ENCODE data around the gene GP1BA.

The GP1BA gene

GRCh38 chr17:4950746-4951204, 18.7 kb downstream of the GP1BA start, which contains the start of gene ENO3:
ENO3 (plus strand) TSS chr17:4951119; CDS start chr17:4951830, 711 bp downstream.
- no peak for DNase-seq (ENCODE audit: low read depth)

- no peak for DNase-seq (ENCODE audit: low read depth)
Observed at GRCh38 chr17:4951486-4951885, 19.4 kb downstream of the GP1BA start.

GRCh38 chr17:4953451-4953961, 21.4 kb downstream of the GP1BA start:
- no peak for DNase-seq (ENCODE audit: low read depth)

- DNase-seq (ENCODE audit: low read depth) = no peak
Observed at GRCh38 chr17:4955091-4955490, 23.0 kb downstream of the GP1BA start.

DNA sequence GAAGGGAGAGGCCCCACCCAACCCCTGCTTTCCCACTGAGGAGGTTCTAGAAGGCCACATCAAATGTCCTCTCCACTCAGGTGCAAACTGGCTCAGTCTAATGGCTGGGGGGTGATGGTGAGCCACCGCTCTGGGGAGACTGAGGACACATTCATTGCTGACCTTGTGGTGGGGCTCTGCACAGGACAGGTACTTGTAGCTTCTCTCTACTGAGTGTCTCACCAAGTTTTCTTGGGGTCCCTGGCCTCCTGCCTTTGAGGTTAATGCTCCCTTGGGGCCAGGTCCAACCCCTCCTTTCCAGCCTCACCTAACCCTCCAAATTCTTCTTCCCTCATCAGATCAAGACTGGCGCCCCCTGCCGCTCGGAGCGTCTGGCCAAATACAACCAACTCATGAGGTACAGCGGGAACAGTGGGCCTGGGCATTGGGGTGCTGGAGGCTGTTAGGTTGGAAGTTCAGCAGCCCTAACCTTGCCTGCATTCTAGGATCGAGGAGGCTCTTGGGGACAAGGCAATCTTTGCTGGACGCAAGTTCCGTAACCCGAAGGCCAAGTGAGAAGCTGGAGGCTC, 24.5 kb downstream of the GP1BA start:
- DNase-seq (ENCODE audit: low read depth) = no peak

DNA sequence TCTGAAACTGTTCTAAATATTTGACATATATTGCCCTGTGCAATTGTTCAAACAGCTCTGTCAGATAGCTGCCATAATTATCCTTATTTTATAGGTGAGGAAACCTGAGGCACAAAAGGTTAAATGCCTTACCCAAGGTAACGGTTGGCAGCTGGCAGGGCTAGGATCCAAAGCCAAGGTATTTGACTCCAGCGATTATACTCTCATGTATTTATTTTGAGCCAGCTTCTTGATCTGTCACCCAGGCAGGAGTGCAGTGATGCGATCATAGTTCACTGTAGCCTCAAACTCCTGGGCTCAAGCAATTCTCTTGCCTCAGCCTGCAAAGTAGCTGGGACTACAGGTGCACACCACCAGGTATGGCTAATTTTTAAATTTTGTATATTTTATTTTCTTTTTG, 26.0 kb downstream of the GP1BA start:
- DNase-seq (ENCODE audit: low read depth) = no peak

- no peak for DNase-seq (ENCODE audit: low read depth)
Observed at GRCh38 chr17:4959261-4959965, 27.3 kb downstream of the GP1BA start.

DNA sequence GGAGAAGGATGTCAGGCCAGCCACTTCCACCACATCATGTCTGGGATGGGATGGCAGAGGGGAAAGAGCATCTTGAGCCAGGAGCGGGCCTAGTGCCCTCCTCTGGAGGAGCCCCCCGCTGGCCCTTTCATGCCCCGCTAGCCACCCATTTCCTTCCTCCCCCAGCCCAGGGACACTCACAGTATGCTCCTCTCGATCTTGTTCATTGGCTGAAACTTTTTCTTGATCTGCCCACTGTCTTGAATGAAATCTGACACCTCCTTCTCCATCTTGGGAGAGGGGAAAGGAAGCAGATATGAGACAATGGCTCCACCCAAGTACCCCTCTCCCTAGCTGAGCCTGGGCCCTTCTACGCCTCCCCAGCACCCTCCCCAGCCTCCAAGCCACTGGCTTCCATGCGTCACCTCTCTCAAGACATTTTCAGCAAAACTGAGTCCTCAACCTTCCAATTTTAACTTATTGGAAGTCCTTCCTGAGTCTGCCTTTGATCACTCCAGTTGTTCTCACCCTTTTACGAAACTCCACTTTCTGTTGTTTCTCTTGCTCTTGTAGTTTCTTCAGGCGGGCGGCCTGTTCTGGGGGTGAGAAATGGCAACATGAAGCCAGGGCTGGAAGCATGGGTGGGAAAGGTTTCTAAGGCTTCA, 28.3 kb downstream of the GP1BA start:
- DNase-seq (ENCODE audit: low read depth) = no peak

DNA sequence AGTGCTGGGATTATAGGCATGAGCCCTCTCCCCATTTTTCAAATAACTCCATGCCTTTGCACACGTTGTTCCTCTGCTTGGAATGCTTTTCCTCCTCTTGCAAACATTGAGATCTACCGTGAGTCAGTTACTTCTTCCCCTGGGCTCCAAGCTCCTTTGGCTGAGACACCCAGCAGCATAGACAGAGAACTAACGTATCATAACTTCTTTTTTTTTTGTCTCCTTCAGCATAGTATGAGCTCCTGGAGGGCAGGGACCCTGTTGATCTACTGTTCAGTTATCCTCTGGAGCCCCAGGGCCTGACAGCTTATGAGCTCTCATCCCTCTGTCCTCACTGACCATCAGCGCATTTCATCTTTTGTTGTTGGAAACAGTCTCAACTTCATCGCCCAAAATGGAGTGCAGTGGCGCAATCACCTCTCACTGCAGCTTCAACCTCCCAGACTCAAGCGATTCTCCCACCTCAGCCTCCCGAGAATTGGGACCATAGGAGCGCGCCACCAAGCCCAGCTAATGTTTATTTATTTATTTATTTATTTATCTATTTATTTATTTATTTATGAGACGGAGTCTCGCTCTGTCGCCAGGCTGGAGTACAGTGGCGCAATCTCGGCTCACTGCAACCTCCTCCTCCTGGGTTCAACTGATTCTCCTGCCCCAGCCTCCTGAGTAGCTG, 33.4 kb downstream of the GP1BA start:
- DNase-seq (ENCODE audit: low read depth) = no peak

DNA sequence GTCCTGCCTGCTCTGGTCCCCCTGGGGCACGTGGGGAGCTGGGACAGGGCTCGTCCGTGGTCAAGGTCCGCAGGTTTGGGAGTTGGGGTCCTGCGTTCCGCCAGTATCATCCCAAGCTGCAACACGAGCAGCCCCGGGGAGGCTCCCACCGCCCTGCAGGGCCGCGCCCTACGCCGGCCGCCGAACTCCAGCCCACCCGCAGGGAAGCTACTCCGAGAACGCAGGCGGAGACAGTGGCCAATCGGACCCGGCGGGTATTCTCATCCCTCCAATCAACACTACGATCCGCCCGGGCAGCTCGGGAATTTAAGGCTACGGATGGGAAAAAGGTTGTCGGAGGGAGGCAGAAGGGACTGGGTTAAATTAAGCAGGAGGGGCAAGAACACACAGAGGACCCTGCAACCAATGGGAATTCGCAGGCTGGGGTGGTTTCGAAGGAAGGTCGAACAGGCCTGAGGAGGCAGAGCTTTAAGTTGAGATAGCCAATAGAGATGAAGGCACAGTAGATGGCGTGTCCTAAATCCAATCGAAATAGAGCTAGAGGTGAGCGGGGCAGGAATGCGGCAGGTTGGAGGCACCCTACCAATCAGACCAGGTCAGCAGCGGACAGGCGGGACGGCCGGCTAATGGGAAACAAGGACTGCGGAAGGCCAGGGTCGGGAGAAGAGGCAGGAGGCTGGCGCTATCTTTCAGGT, 34.9 kb downstream of the GP1BA start:
- DNase-seq (ENCODE audit: low read depth) = peak; percentile 65

- peak; percentile 79 for DNase-seq (ENCODE audit: low read depth)
Observed at GRCh38 chr17:4967539-4968485, 35.7 kb downstream of the GP1BA start, which contains the start of gene SPAG7. SPAG7 (minus strand) TSS chr17:4967817; CDS start chr17:4967804, 13 bp downstream.

GRCh38 chr17:4968486-4969046, 36.5 kb downstream of the GP1BA start:
- DNase-seq (ENCODE audit: low read depth) = no peak

- no peak for DNase-seq (ENCODE audit: low read depth)
Observed at GRCh38 chr17:4969047-4969550, 37.0 kb downstream of the GP1BA start.

DNA sequence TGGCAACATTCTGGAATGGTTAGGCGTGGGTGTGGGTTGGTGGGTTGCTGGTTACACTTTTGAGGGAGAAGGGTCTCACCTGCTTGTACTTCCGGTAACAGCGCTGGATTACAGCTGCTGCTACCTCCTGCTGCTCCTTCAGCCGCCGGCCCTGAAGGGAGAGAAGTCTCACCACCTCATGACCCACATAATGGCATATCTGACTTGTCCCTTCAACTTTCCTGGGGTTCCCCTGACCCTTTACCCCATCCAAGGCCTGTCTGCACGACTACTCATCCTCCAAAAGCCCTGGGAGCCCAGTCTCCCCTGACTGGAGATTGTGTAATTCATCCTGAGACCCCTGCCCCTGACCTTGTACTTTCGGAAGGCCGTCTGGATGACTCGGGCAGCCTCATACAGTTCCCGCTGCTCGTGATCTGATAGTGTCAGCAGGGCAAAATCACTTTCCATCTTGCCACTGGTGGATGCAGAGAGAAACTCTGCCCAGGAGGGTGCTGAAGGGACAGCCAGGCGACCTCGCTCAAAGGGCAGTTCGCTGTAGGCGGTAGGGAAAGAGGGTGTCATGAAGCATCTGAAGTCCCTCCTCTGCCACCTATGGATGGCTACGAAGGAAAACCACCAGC, 37.6 kb downstream of the GP1BA start:
- DNase-seq (ENCODE audit: low read depth) = no peak

DNA sequence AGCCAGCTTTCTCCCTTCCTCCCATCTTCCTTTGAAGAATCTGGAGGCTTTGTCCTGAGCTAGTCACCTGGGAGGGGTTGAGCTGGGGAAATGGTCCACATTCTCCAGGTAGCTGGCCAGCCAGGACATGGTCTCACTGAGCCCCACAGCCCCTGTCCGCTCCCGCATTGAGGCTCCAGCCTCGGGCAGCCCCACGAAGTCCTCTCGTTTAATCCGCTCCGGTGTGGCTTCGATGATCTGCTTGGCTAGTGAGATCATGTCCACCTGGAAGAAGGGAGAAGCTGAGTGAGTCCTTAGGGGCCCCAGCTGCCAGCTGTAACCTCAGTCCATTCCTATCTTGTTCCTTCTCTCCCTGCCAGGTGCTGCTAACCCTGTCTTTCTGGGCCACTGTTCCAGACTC, 38.2 kb downstream of the GP1BA start:
- no peak for DNase-seq (ENCODE audit: low read depth)

DNA sequence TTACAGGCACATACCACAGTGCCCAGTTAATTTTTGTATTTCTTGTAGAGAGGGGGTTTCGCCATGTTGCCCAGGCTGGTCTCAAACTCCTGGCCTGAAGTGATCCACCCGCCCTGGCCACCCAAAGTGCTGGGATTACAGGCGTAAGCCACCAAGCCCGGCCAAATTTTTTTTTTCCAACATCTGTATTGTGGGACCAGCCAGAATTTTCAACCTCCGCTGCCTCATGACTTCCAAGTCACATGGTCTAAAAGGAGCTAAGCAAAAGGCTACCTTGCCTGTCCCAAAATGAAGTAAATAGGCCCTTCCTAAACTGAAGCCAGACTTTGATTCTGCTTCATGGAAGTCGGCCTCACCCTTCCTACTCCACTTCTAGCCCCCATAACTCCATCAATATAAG, 39.7 kb downstream of the GP1BA start:
- no peak for DNase-seq (ENCODE audit: low read depth)

GRCh38 chr17:4972322-4972721, 40.2 kb downstream of the GP1BA start:
- no peak for DNase-seq (ENCODE audit: low read depth)

- no peak for DNase-seq (ENCODE audit: low read depth)
Observed at GRCh38 chr17:4972752-4973151, 40.7 kb downstream of the GP1BA start.

DNA sequence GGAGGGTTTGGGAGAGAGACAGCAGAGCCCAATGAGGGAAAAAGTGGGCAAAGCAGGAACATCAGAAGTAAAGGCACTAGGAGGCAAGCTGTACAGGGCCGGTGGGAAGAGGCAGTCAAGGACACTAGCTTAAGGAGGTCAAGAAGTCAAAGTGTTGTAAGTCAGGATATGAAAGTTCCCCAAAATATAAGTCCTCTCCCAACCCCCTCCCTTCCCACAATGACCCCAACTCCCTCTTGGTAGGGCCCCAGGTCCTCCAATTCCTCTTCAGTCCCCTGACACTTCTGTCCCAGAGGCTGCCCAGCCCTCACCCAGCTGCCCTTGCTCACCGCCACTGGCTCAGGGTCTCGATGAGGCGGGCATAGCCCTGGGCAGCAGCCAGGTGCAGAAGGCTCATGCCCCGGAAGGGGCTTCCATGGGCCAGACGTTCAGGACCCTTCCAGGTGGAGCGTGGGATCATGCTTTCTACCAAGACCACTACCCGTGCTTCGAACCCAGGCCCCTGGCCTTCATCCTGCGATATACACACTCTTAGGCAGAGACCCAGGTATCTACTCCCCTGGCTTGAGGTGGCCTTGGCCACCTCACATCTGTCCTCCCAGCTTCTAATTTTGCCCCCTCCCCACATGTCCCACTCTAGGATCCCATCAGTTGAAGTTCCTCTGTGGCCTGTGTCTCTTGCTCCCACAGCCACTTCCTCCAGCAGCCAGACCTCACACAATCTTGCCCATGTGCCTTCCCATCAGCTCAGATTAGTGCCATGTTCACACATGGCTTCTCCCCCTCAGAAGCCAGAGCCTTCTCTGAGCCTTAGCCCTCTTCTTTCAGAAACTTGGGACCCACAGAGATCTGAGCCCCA, 41.4 kb downstream of the GP1BA start:
- no peak for DNase-seq (ENCODE audit: low read depth)

All from stimulated activated CD8-positive, alpha-beta memory T cell treated with anti-CD3 and anti-CD28 coated beads, Interleukin-15, amount 100 ng/mL, for 24 hours (primary cell).